Fibroblast of mammary gland (primary cell): ENCODE data around the gene DGKQ.
"Not testable (repeated sequence)": the region's sequence is repeated elsewhere in the genome, so short reads cannot be mapped to it uniquely, and the experiment has no call there.

Experiments
- DNase-seq: peaks from one replicate; pipeline ENCODE4 v3.0.0-alpha.2; 2010; ENCODE audit warnings: low read depth
- H3K4me3 ChIP-seq: 2 replicates; pipeline ENCODE4 v1.5.1; 2011; ENCODE audit warnings: low read depth, mild to moderate bottlenecking, low read length, moderate library complexity; ENCODE audit not compliant: control insufficient read depth
- CTCF ChIP-seq: conservative IDR thresholded peaks from 2 replicates; pipeline ENCODE4 v1.5.1; 2011; ENCODE audit warnings: low read depth, low read length, inconsistent platforms; ENCODE audit not compliant: control insufficient read depth, insufficient read depth

The DGKQ gene

GRCh38 chr4:946103-946450, 27.3 kb downstream of the DGKQ start:
- no peak for DNase-seq
- no peak for TF ChIP-seq CTCF
- no peak overlapping the region for H3K4me3 ChIP-seq

- no peak overlapping the region for H3K4me3 ChIP-seq
- DNase-seq = no peak
- TF ChIP-seq CTCF = no peak
Observed at GRCh38 chr4:945274-946102, 27.9 kb downstream of the DGKQ start.

- not testable (repeated sequence) for DNase-seq, H3K4me3 ChIP-seq
Observed at GRCh38 chr4:939508-939907, 33.9 kb downstream of the DGKQ start.

GRCh38 chr4:932713-933070, 40.7 kb downstream of the DGKQ start:
- TF ChIP-seq CTCF = peak; percentile 4
- peak overlapping the region; percentile 96 for H3K4me3 ChIP-seq
- DNase-seq = no peak

- DNase-seq = peak; percentile 94
- H3K4me3 ChIP-seq = peak within 1 kb of the TSS; percentile 96
- TF ChIP-seq CTCF = no peak
Observed at GRCh38 chr4:931960-932712, 41.2 kb downstream of the DGKQ start, which contains the start of the genes GAK and TMEM175. Gene GAK (minus strand): TSS chr4:932316. CDS start chr4:932187, 129 bp downstream. Gene TMEM175 (plus strand): TSS chr4:932460. CDS start chr4:947740, 15,280 bp downstream.

GRCh38 chr4:931194-931959, 42.0 kb downstream of the DGKQ start:
- DNase-seq = peak; percentile 74
- H3K4me3 ChIP-seq = peak overlapping the region; percentile 96
- no peak for TF ChIP-seq CTCF

GRCh38 chr4:930827-931193, 42.6 kb downstream of the DGKQ start:
- no peak for TF ChIP-seq CTCF
- peak overlapping the region; percentile 96 for H3K4me3 ChIP-seq
- no peak for DNase-seq
